Anterior cingulate cortex (tissue), 58 donors: Measurements from ENCODE around the gene ZP3.
A peak's percentile ranks its signal among the peaks of the same experiment; 100 is the strongest.
"Not testable (repeated sequence)": the region's sequence is repeated elsewhere in the genome, so short reads cannot be mapped to it uniquely, and the experiment has no call there.

Source experiments
- DNase-seq, 58 donors: peaks; one replicate each; lab custom pipeline; 2025; lab: John Stamatoyannopoulos, UW

The ZP3 gene

GRCh38 chr7:76424413-76425111 is at the start of gene ZP3:
Gene ZP3, plus strand, starts transcription at chr7:76424950. Its CDS starts 15 bp downstream, at chr7:76424965.
- DNase-seq, result no peak

DNA sequence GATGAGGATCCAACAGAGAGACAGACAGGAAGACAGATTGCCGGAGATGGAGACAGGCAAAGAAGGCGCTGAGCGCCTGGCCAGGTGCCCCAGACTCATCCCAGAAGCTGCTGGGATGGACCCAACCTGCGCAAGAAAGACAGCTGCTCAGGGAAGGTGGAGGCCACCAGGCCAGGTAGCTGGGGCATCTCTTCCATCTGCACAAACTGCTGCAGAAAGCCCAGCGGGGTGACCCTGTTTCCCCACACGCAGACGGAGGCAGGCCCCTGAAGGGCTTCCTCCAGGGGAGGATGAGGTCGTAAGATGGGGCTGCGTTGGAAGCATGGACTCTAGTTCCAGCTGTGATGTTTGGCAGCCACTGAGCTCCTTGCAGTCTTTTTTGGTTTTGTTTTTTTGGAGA is 49.5 kb upstream of the ZP3 start:
- no peak for DNase-seq

- no peak for DNase-seq
These were observed 47.4 kb upstream of the ZP3 start for GRCh38 chr7:76377186-76377918.

GRCh38 chr7:76380623-76380966 is 44.2 kb upstream of the ZP3 start:
- peak in 2 of 58 donors; percentile 30 to 60 for DNase-seq

- no peak for DNase-seq
These were observed 42.9 kb upstream of the ZP3 start for GRCh38 chr7:76381814-76382213.

DNA sequence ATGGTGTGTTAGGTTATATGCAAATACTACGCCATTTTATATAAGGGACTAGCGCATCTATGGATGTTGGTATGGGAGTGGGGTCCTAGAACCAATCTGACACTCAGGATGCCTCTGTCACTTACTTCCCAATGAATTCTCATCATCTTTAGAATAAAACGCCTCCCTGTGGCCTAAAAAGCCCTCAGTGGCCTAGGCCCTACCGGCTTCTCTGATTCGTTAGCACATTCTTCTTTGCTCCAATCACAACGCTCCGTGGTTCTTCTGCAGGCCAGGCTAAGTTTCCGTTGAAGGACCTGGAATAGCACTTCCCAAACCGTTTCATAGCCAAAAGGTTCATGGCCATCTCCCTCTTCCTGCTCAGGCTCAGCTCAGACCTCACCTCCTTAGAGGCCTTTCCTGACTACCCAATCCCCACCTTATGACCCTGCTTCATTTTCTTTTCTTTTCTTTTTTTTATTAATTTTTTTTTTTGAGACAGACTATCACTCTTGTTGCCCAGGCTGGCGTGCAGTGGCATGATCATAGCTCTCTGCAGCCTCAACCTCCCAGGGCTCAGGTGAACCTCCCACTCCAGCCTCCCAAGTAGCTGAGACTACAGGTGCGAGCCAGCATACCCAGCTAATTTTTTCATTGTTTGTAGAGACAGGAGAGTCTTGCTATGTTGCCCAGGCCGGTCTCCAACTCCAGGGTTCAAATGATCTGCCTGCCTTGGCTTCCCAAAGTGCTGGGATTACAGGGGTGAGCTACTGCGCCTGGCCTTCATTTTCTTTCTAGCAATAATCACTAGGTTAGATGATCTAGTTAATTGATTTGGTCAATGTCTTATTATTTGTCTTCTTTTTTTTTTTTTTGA is 41.4 kb upstream of the ZP3 start:
- no peak for DNase-seq

DNA sequence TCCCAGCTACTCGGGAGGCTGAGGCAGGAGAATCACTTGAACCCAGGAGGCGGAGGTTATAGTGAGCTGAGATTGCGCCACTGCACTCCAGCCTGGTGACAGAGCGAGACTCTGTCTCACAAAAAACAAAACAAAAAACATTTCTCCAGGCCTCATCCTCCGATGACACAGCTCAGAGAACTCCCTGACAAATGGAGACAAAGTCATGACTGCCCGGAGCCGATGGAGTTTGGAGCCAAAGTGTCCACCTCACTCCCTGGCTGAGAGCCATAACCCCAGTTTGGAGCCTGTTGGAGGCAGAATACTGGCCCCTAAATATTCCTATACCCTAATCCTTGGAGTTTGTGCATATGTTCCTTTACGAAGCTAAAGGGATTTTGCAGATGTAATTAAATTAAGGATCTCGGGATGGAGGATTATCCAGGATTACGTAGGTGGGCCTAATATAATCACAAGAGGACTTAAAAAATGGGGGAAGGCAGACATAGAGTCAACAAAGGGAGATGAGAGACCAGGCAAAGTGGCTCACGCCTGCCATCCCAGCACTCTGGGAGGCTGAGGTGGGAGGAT is 38.0 kb upstream of the ZP3 start:
- peak in 1 of 58 donors; percentile 6 for DNase-seq

DNA sequence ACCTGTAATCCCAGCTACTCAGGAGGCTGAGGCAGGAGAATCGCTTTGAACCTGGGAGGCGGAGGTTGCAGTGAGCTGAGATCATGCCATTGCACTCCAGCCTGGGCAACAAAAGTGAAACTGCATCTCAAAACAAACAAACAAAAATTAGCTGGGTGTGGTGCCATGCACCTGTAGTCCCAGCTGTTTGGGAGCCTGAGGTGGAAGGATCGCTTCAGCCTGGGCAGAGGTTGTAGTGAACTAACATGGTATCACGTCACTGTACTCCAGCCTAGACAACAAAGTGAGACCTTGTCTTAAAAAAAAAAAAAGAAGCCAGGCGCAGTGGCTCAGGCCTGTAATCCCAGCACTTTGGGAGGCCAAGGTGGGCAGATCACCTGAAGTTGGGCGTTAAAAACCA is 37.0 kb upstream of the ZP3 start:
- DNase-seq, result not testable (repeated sequence)

DNA sequence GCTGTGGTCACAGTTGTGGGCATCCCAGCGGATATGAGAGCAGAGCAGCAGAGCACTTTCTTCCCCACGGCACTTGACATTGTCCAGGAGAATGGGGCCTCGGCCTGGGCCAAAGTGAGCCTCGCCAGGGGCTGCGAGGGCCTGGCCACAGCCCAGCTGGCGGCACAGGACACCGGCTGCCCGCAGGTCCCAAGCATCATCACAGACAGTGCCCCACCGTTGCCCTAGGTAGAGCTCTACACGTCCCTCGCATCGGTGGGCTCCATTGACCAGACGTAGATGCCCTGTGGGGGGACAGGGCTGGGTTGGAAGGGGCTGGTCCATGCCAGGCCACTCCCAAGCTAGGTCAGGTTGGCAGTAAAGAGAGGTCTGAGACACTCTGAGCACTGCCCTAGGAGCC is 34.7 kb upstream of the ZP3 start:
- no peak for DNase-seq

DNA sequence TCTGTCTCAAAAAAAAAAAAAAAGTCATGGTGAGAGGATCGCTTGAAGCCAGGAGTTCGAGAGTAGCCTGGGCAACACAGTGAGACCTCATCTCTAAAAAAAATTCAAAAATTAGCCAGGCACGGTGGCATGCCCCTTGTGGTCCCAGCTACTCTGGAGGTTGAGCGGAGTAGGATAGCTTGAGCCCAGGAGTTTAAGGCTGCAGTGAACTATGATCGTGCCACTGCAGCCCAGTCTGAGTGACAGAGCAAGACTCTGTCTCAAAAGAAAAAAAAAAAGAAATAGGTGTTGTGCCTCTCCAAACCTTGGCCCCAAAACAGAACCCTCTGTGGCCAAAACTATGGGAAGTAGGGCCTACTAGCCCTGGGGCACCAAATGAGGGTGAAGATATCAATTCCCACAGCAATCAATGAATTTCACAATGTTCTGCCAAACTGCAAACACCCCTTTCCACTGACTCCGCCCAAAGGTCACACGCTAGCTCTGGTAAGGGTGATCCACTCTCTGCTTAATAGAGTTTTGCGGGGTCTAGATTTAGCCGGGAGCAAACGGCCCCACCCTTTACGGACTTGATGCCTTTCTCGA is 32.1 kb upstream of the ZP3 start:
- no peak for DNase-seq

DNA sequence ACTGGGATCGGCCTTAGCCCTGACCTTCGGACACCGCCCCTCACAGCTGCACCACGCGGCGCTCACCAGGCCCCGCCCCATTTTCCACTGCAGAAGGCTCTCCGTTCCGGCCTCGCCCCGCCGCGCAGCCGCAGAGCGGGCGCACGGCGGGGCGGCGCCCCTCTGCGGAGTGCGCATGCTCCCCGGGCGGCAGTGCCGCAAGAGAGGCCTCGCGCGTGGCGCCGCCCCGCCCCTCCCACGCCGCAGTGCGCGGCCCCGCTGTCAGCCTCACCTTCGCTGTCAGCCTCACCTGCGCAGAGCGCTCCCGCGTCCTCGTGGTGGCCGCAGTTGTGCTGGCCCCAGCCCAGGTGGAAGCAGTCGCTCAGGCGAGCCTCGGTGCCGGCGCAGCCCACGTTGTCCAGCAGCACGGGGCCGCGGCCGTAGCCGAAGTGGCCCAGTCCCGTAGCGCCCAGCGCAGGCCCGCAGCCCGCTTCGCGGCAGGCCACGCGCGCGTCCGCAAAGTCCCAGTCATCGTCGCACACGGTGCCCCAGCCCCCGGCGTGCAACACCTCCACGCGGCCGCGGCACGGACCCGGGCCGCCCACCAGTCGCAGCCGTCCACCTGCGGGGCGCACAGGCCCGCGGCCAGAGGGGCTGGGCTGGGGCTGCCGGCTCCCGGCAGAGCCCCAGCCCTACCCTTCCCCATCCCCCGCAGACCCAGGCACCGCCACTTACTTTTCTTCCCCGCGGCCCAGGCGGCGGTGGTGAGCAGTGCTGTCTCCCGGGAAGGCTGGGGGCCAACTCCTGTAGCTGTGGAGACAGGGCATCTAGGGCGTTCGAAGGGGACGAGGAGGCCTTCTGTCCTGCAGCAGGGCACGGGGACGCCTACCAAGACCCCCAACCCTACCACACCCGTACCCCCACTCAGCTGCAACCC is 31.4 kb upstream of the ZP3 start:
- DNase-seq, result peak in 57 of 58 donors; percentile 27 to 92 (median 85)

- DNase-seq, result peak in 19 of 58 donors; percentile 9 to 46 (median 20)
These were observed 29.8 kb upstream of the ZP3 start for GRCh38 chr7:76394957-76395356.

GRCh38 chr7:76395605-76395964 is 29.2 kb upstream of the ZP3 start:
- not testable (repeated sequence) for DNase-seq

GRCh38 chr7:76395965-76396726 is 28.6 kb upstream of the ZP3 start:
- DNase-seq, result peak in 14 of 58 donors; percentile 5 to 77 (median 33)

DNA sequence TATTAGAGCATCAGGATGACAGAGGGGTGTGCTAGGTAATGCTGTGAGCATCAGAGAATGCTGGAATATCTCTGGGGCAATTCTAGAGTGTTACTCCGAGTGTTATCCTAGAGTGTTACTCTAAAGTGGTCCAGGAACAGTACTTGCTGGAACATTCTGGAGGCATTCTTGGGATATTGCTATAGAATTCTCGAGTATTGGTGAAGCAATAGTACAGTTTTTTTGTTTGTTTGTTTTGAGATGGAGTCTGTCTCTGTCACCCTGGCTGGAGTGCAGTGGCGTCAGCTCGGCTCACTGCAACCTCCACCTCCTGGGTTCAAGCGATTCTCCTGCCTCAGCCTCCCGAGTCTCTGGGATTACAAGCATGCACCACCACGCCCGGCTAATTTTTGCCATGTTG is 27.9 kb upstream of the ZP3 start:
- no peak for DNase-seq

DNA sequence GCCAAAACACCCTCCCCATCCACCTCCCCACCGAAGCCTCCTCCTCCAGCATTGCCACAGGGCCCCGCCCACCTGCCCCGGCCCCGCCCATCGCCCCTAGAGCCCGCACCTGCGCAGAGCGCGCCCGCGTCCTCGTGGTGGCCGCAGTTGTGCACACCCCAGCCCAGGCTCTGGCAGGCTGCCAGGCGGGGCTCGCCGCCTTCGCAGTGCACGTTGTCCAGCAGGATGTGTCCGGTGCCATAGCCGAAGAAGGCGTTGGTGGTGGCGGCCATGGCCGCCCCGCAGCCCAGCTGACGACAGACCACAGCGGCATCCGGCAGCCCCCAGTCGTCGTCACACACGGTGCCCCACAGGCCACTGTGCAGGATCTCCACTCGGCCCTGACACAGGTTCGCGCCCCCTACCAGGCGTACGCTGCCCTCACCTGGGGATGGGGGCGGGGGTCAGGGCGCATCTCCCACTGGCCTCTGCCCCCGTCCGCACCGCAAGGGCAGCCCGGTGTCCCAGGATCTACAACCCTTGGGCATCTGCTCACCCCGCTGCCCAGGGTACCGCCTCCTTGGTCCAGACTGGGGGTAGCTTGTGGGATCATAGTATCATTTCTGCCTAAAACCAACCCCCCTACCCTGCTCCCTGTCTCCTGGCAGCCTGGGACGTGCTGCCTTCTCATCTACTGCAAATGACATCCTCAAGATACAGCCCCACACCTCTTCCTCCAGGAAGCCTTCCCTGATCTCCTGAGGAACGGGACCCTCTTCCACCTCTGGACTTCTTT is 27.2 kb upstream of the ZP3 start:
- peak in 52 of 58 donors; percentile 4 to 81 (median 56) for DNase-seq

DNA sequence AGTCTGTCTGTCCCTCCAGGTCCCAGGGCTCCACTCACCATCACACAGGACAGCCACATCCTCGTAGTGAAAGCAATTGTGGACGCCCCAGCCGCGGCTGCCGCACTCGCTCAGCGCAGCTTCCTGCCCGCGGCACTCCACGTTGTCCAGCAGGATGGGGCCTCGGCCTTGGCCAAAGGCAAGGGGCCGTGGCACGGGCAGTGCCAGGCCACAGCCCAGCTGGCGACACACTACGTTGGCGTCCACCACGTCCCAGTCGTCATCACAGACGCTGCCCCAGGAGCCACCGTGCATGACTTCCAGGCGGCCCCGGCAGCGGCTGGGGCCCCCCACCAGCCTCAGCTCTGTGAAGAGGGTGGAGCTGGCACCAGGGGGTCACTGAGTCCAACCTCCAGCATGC is 24.5 kb upstream of the ZP3 start:
- DNase-seq, result no peak

DNA sequence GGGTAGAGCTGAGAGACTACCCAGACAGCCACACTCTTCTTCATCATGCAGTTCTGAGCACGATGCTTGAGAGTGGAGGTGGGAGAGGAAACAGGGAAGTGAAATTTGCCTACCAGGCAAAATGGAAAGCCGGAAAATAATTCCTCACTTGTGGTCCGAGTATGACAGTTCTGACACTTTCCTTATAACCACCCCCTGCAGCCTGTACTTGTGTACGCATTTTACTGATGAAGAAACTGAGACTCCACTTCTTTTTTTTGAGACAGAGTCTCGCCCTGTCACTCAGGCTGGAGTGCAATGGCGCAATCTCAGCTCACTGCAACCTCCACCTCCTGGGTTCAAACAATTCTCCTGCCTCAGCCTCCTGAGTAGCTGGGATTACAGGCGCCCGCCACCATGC is 21.7 kb upstream of the ZP3 start:
- DNase-seq, result not testable (repeated sequence)
